Measurements from ENCODE around the gene PROSER1. TPM values are rescaled to one million over a fixed set of nuclear protein-coding genes. Genes with fewer than 3 reads are reported as not detected.

Gene PROSER1
- total and polyA plus RNA-seq, 4 donors, result 19.0 to 34.3 (median 31.6) TPM

- Histone ChIP-seq H3K27me3 (ENCODE audit: control insufficient read depth, insufficient read depth, low read length) (no peaks in the 10 kb centered on the region), H3K4me1 (ENCODE audit: control insufficient read depth, insufficient read depth, low read length) (peaks cover 5% of the 10 kb centered on the region), H3K4me3 (ENCODE audit: low read depth, low read length) (peak overlapping the region; percentile 99), H3K9me3 (ENCODE audit: control insufficient read depth, insufficient read depth, low read length) (no peaks in the 10 kb centered on the region), H3K27ac (ENCODE audit: low read depth, low read length) (no peak overlapping the region), H3K36me3 (ENCODE audit: control insufficient read depth, insufficient read depth, low read length) (no peaks in the 10 kb centered on the region)
- no peak for DNase-seq (ENCODE audit: low read depth in 4 of 6, low spot score in 6 of 6)
- 40% methylated on average over 1 of the region's 2 CpGs for WGBS (ENCODE audit: insufficient coverage)
Measured at GRCh38 chr13:39035799-39036198, 2.1 kb downstream of the PROSER1 start.

- Histone ChIP-seq H3K9me3 (ENCODE audit: control insufficient read depth, insufficient read depth, low read length) (no peaks in the 10 kb centered on the region), H3K4me1 (ENCODE audit: control insufficient read depth, insufficient read depth, low read length) (peaks cover 5% of the 10 kb centered on the region), H3K27ac (ENCODE audit: low read depth, low read length) (no peak overlapping the region), H3K4me3 (ENCODE audit: low read depth, low read length) (no peak overlapping the region), H3K36me3 (ENCODE audit: control insufficient read depth, insufficient read depth, low read length) (no peaks in the 10 kb centered on the region), H3K27me3 (ENCODE audit: control insufficient read depth, insufficient read depth, low read length) (no peaks in the 10 kb centered on the region)
- DNase-seq (ENCODE audit: low read depth in 4 of 6, low spot score in 6 of 6), result no peak
- no CpG with 5 or more reads among the region's 2 CpGs for WGBS (ENCODE audit: insufficient coverage)
Measured at GRCh38 chr13:39035204-39035603, 2.7 kb downstream of the PROSER1 start.

- no peak overlapping the region for H3K4me3 ChIP-seq (ENCODE audit: low read depth, low read length)
- H3K27ac ChIP-seq (ENCODE audit: low read depth, low read length), result no peak overlapping the region
- no peak for DNase-seq (ENCODE audit: low read depth in 4 of 6, low spot score in 6 of 6)
- H3K27me3 ChIP-seq (ENCODE audit: control insufficient read depth, insufficient read depth, low read length), result no peaks in the 10 kb centered on the region
- WGBS (ENCODE audit: insufficient coverage), result no CpG with 5 or more reads among the region's 1 CpG
- no peaks in the 10 kb centered on the region for H3K4me1 ChIP-seq (ENCODE audit: control insufficient read depth, insufficient read depth, low read length)
- no peaks in the 10 kb centered on the region for H3K36me3 ChIP-seq (ENCODE audit: control insufficient read depth, insufficient read depth, low read length)
- no peaks in the 10 kb centered on the region for H3K9me3 ChIP-seq (ENCODE audit: control insufficient read depth, insufficient read depth, low read length)
Measured at GRCh38 chr13:39034085-39034484, 3.8 kb downstream of the PROSER1 start.

GRCh38 chr13:39032150-39032549 lies 5.7 kb downstream of the PROSER1 start:
- no peak overlapping the region for H3K27ac ChIP-seq (ENCODE audit: low read depth, low read length)
- no CpG with 5 or more reads among the region's 1 CpG for WGBS (ENCODE audit: insufficient coverage)

GRCh38 chr13:39025433-39025839 lies 12.5 kb downstream of the PROSER1 start:
- no peak for DNase-seq (ENCODE audit: low read depth in 4 of 6, low spot score in 6 of 6)
- no peaks in the 10 kb centered on the region for H3K27me3 ChIP-seq (ENCODE audit: control insufficient read depth, insufficient read depth, low read length)
- H3K4me1 ChIP-seq (ENCODE audit: control insufficient read depth, insufficient read depth, low read length), result no peaks in the 10 kb centered on the region
- no peak overlapping the region for H3K4me3 ChIP-seq (ENCODE audit: low read depth, low read length)
- no peak overlapping the region for H3K27ac ChIP-seq (ENCODE audit: low read depth, low read length)
- H3K36me3 ChIP-seq (ENCODE audit: control insufficient read depth, insufficient read depth, low read length), result peaks cover 6% of the 10 kb centered on the region
- WGBS (ENCODE audit: insufficient coverage), result no CpG with 5 or more reads among the region's 2 CpGs
- no peaks in the 10 kb centered on the region for H3K9me3 ChIP-seq (ENCODE audit: control insufficient read depth, insufficient read depth, low read length)

More at GRCh38 chr13:39032150-39032549, 5.7 kb downstream of the PROSER1 start:
- H3K27me3 ChIP-seq (ENCODE audit: control insufficient read depth, insufficient read depth, low read length), result no peaks in the 10 kb centered on the region
- H3K9me3 ChIP-seq (ENCODE audit: control insufficient read depth, insufficient read depth, low read length), result no peaks in the 10 kb centered on the region
- no peaks in the 10 kb centered on the region for H3K36me3 ChIP-seq (ENCODE audit: control insufficient read depth, insufficient read depth, low read length)
- no peak for DNase-seq (ENCODE audit: low read depth in 4 of 6, low spot score in 6 of 6)
- no peak overlapping the region for H3K4me3 ChIP-seq (ENCODE audit: low read depth, low read length)
- H3K4me1 ChIP-seq (ENCODE audit: control insufficient read depth, insufficient read depth, low read length), result no peaks in the 10 kb centered on the region

GRCh38 chr13:39023761-39024160 lies 14.1 kb downstream of the PROSER1 start:
- H3K27me3 ChIP-seq (ENCODE audit: control insufficient read depth, insufficient read depth, low read length), result no peaks in the 10 kb centered on the region
- peaks cover 6% of the 10 kb centered on the region for H3K36me3 ChIP-seq (ENCODE audit: control insufficient read depth, insufficient read depth, low read length)
- H3K4me3 ChIP-seq (ENCODE audit: low read depth, low read length), result no peak overlapping the region
- no peak overlapping the region for H3K27ac ChIP-seq (ENCODE audit: low read depth, low read length)
- no peaks in the 10 kb centered on the region for H3K4me1 ChIP-seq (ENCODE audit: control insufficient read depth, insufficient read depth, low read length)
- H3K9me3 ChIP-seq (ENCODE audit: control insufficient read depth, insufficient read depth, low read length), result no peaks in the 10 kb centered on the region
- no peak for DNase-seq (ENCODE audit: low read depth in 4 of 6, low spot score in 6 of 6)

- no peak overlapping the region for H3K4me3 ChIP-seq (ENCODE audit: low read depth, low read length)
- H3K4me1 ChIP-seq (ENCODE audit: control insufficient read depth, insufficient read depth, low read length), result no peaks in the 10 kb centered on the region
- H3K9me3 ChIP-seq (ENCODE audit: control insufficient read depth, insufficient read depth, low read length), result no peaks in the 10 kb centered on the region
- no peaks in the 10 kb centered on the region for H3K27me3 ChIP-seq (ENCODE audit: control insufficient read depth, insufficient read depth, low read length)
- no peak for DNase-seq (ENCODE audit: low read depth in 4 of 6, low spot score in 6 of 6)
- no peak overlapping the region for H3K27ac ChIP-seq (ENCODE audit: low read depth, low read length)
- peaks cover 6% of the 10 kb centered on the region for H3K36me3 ChIP-seq (ENCODE audit: control insufficient read depth, insufficient read depth, low read length)
- 83% methylated on average over 1 of the region's 2 CpGs for WGBS (ENCODE audit: insufficient coverage)
Measured at GRCh38 chr13:39023316-39023715, 14.6 kb downstream of the PROSER1 start.

- H3K27ac ChIP-seq (ENCODE audit: low read depth, low read length), result no peak overlapping the region
- peaks cover 6% of the 10 kb centered on the region for H3K36me3 ChIP-seq (ENCODE audit: control insufficient read depth, insufficient read depth, low read length)
- WGBS (ENCODE audit: insufficient coverage), result 50% methylated on average over 3 of the region's 4 CpGs
- no peaks in the 10 kb centered on the region for H3K9me3 ChIP-seq (ENCODE audit: control insufficient read depth, insufficient read depth, low read length)
- DNase-seq (ENCODE audit: low read depth in 4 of 6, low spot score in 6 of 6), result no peak
- H3K27me3 ChIP-seq (ENCODE audit: control insufficient read depth, insufficient read depth, low read length), result no peaks in the 10 kb centered on the region
- no peak overlapping the region for H3K4me3 ChIP-seq (ENCODE audit: low read depth, low read length)
- H3K4me1 ChIP-seq (ENCODE audit: control insufficient read depth, insufficient read depth, low read length), result no peaks in the 10 kb centered on the region
Measured at GRCh38 chr13:39020853-39021462, 16.9 kb downstream of the PROSER1 start.

GRCh38 chr13:39016787-39017186 lies 21.1 kb downstream of the PROSER1 start:
- Histone ChIP-seq H3K4me1 (ENCODE audit: control insufficient read depth, insufficient read depth, low read length) (no peaks in the 10 kb centered on the region), H3K27ac (ENCODE audit: low read depth, low read length) (no peak overlapping the region), H3K36me3 (ENCODE audit: control insufficient read depth, insufficient read depth, low read length) (peaks cover 19% of the 10 kb centered on the region), H3K4me3 (ENCODE audit: low read depth, low read length) (no peak overlapping the region), H3K27me3 (ENCODE audit: control insufficient read depth, insufficient read depth, low read length) (no peaks in the 10 kb centered on the region), H3K9me3 (ENCODE audit: control insufficient read depth, insufficient read depth, low read length) (no peaks in the 10 kb centered on the region)
- WGBS (ENCODE audit: insufficient coverage), result 50% methylated on average over 2 of the region's 2 CpGs
- DNase-seq (ENCODE audit: low read depth in 4 of 6, low spot score in 6 of 6), result peak in 3 of 6 donors; percentile 15 to 77 (median 54)

- Histone ChIP-seq H3K27me3 (ENCODE audit: control insufficient read depth, insufficient read depth, low read length) (no peaks in the 10 kb centered on the region), H3K4me1 (ENCODE audit: control insufficient read depth, insufficient read depth, low read length) (no peaks in the 10 kb centered on the region), H3K4me3 (ENCODE audit: low read depth, low read length) (no peak overlapping the region), H3K9me3 (ENCODE audit: control insufficient read depth, insufficient read depth, low read length) (no peaks in the 10 kb centered on the region), H3K36me3 (ENCODE audit: control insufficient read depth, insufficient read depth, low read length) (peaks cover 19% of the 10 kb centered on the region), H3K27ac (ENCODE audit: low read depth, low read length) (no peak overlapping the region)
- DNase-seq (ENCODE audit: low read depth in 4 of 6, low spot score in 6 of 6), result no peak
- no CpG with 5 or more reads among the region's 1 CpG for WGBS (ENCODE audit: insufficient coverage)
Measured at GRCh38 chr13:39016087-39016486, 21.8 kb downstream of the PROSER1 start.
